Right lobe of liver (tissue), 6 donors: ENCODE results near the gene EDEM2. TPM values are rescaled to one million over a fixed set of nuclear protein-coding genes. Genes with fewer than 3 reads are reported as not detected.

Experiments used
- ATAC-seq, 4 donors: fragments of 200-7000 bp; cut with Tn5 transposase; one replicate each; pipeline ENCODE4 v1.9.1; 2020; ENCODE audit warnings: mild to moderate bottlenecking in 4 of 4, moderate library complexity in 4 of 4
- DNase-seq, 3 donors: peaks; one replicate each; pipeline ENCODE4 v3.0.0-alpha.2; 2020
- H3K27ac ChIP-seq, 3 donors: fragments of 200-600 bp; one replicate each; pipeline ENCODE4 v1.8.0; 2022
- H3K27me3 ChIP-seq, 2 donors: fragments of 200-600 bp; one replicate each; pipeline ENCODE4 v1.8.0; 2022
- H3K36me3 ChIP-seq, 4 donors: fragments of 200-600 bp; sonication (generic) in 1 of 4; one replicate each; pipeline versions ENCODE4 v1.5.1 to v1.8.0; 2017 to 2022; ENCODE audit warnings: control low read depth in 1 of 4
- H3K4me1 ChIP-seq, 4 donors: fragments of 200-600 bp; sonication (generic) in 1 of 4; one replicate each; pipeline versions ENCODE4 v1.5.1 to v1.8.0; 2017 to 2022; ENCODE audit warnings: control low read depth in 1 of 4
- H3K4me3 ChIP-seq, 3 donors: fragments of 200-600 bp; one replicate each; pipeline ENCODE4 v1.8.0; 2022
- H3K9me3 ChIP-seq, 4 donors: fragments of 200-600 bp; sonication (generic) in 1 of 4; one replicate each; pipeline versions ENCODE4 v1.5.1 to v1.8.0; 2017 to 2022; ENCODE audit warnings: control low read depth in 1 of 4
- CTCF ChIP-seq, 4 donors: fragments of 200-600 bp in 3 of 4; fragments of 450-650 bp in 1 of 4; IDR thresholded peaks; one replicate each; pipeline versions ENCODE4 v1.5.1 to v1.8.0; 2016 to 2022; ENCODE audit warnings: antibody characterized with exemption in 4 of 4, mild to moderate bottlenecking in 2 of 4
- POLR2A ChIP-seq: fragments of 450-650 bp; IDR thresholded peaks from one replicate; pipeline ENCODE4 v1.6.1; 2017; ENCODE audit warnings: antibody characterized with exemption, mild to moderate bottlenecking
- WGBS: methylation state at CpG from one replicate; pipeline ENCODE4 v1.1.6; 2018; ENCODE audit warnings: low coverage, low lambda C conversion rate; ENCODE audit not compliant: insufficient coverage; ENCODE audit errors: missing lambda C conversion rate; 5-methylcytosine and 5-hydroxymethylcytosine counted together
- intact Hi-C, 2 donors: fragments of 100-400 bp; cut with DNase I; formaldehyde crosslinking; loops; one replicate each; pipeline versions ENCODE4 v1.11.2 to v1.14.1; 2022
- total RNA-seq, 6 experiments: library from RNA; depleted of rRNA in 2 of 6; stranded (reverse); fragments of >200 nt in 2 of 6; fragmentation: NEBNext Ultra II Directional in 3 of 6; extraction: Animal tissue kit (Norgen Biotek cat#: 25700) in 3 of 6; gene quantifications; one replicate each; pipeline versions ENCODE4 v1.1.0 to v1.2.4, GENCODE V29; 2016 to 2023
- donor health status: DM: no; HTN: yes; CAD: no.
- donor health status: DM: no; HTN: no; CAD: no.
- donor health status: DM: no; HTN: no; CAD: no.
- donor health status: DM: no; HTN: yes; CAD: no.
- donor health status: DM: no; HTN: yes; CAD: no.

EDEM2 gene
- total RNA-seq, 6 experiments from 2014 or later: 20.1 to 28.0 (median 23.9) TPM

GRCh38 chr20:35174458-35175216, 27.5 kb upstream of the EDEM2 start:
- no peaks in the 10 kb centered on the region for H3K36me3 ChIP-seq
- ATAC-seq (peak; percentile 86 to 92 (median 91)), DNase-seq (peak; percentile 85 to 91 (median 87))
- H3K9me3 ChIP-seq: no peaks in the 10 kb centered on the region
- peak overlapping the region; percentile 37 to 71 (median 62) for H3K4me3 ChIP-seq
- TF ChIP-seq CTCF (IDR thresholded peaks at IDR 0.05): no peak
- peak; percentile 89 for TF ChIP-seq POLR2A
- WGBS: 31% methylated on average over 2 of the region's 49 CpGs
- intact Hi-C loops: no loop called here
- H3K27me3 ChIP-seq: no peaks in the 10 kb centered on the region
- peaks cover 0 to 18% (median 6%) of the 10 kb centered on the region in 4 donors for H3K4me1 ChIP-seq
- peak overlapping the region; percentile 74 to 95 (median 77) for H3K27ac ChIP-seq

DNA sequence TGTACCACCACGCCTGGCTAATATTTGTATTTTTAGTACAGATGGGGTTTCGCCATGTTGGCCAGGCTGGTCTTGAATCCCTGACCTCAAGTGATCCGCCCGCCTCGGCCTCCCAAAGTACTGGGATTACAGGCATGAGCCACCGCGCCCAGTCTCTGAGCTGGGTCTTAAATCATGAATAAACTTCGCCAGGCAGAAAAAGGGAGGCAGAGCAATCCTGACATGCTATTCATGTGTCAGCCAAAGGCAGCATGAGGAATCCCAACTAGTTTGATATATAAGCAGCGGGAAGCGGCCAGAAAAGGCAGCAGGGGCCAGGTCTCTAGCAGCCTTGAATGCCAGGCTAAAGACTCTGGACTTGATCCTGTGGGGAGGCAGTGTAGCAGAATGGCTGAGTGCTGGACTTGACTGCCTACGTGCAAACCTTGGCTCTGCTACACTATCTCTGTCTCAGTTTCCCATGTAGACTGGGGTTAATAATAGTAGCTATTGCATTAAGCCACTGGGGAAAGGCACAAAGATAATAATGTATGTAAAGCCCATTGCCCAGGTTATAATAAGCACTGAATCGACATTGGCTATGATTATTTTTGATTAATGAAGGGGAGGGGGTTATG, 26.5 kb upstream of the EDEM2 start:
- Histone ChIP-seq H3K36me3 (no peaks in the 10 kb centered on the region), H3K4me1 (peaks cover 0 to 9% (median 2%) of the 10 kb centered on the region in 4 donors), H3K9me3 (no peaks in the 10 kb centered on the region), H3K4me3 (peak overlapping the region; percentile 37 to 71 (median 62)), H3K27ac (peak overlapping the region in 2 of 3 donors; percentile 18 to 95), H3K27me3 (no peaks in the 10 kb centered on the region)
- ATAC-seq (peak in 2 of 4 donors; percentile 9 to 17), DNase-seq (no peak)
- intact Hi-C loops: no loop called here
- TF ChIP-seq CTCF (IDR thresholded peaks at IDR 0.05): no peak
- no peak for TF ChIP-seq POLR2A
- WGBS: 82% methylated on average over 10 of the region's 12 CpGs

GRCh38 chr20:35172434-35172806, 25.3 kb upstream of the EDEM2 start:
- intact Hi-C loops: no loop called here
- DNase-seq (no peak), ATAC-seq (no peak)
- Histone ChIP-seq H3K9me3 (no peaks in the 10 kb centered on the region), H3K27me3 (no peaks in the 10 kb centered on the region), H3K36me3 (no peaks in the 10 kb centered on the region), H3K27ac (peak overlapping the region in 2 of 3 donors; percentile 5 to 62), H3K4me1 (peaks cover 0 to 10% (median 2%) of the 10 kb centered on the region in 4 donors), H3K4me3 (peak overlapping the region in 2 of 3 donors; percentile 16 to 25)
- no peak for TF ChIP-seq POLR2A
- no peak for TF ChIP-seq CTCF (IDR thresholded peaks at IDR 0.05)
- 78% methylated on average over 3 of the region's 3 CpGs for WGBS

DNA sequence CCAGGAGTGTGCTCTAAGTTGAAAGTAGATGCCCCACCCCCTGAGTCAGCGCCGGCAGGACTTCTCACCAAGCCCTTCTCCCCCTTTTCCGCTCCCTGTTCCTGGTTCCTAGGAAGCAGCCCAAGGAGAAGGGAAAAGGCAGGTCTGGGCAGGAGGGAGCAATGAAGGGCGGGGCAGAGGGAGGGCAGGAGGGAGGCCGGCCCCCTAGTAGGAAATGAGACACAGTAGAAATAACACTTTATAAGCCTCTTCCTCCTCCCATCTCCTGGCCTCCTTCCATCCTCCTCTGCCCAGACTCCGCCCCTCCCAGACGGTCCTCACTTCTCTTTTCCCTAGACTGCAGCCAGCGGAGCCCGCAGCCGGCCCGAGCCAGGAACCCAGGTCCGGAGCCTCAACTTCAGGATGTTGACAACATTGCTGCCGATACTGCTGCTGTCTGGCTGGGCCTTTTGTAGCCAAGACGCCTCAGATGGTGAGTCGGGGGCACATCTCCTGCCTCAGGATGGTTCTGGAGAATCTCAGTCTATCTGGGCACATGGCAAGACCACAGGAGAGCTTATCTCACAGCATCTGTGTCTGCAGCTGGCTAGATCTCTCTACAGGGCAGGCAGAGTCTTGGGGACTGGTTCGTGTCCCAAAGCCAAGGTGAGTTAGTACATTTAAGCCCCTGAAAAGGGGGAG, 24.8 kb upstream of the EDEM2 start, which contains the start of gene PROCR:
Gene PROCR, plus strand, starts transcription at position 320 of the 681 bp plus-strand sequence. Its CDS starts 83 bp downstream, at position 403.
- Histone ChIP-seq H3K4me3 (peak within 1 kb of the TSS in 2 of 3 donors; percentile 16 to 25), H3K27me3 (no peaks in the 10 kb centered on the region), H3K9me3 (no peaks in the 10 kb centered on the region), H3K36me3 (no peaks in the 10 kb centered on the region), H3K4me1 (peaks cover 0 to 15% (median 5%) of the 10 kb centered on the region in 4 donors), H3K27ac (peak within 1 kb of the TSS in 2 of 3 donors; percentile 5 to 62)
- ATAC-seq (peak; percentile 57 to 78 (median 75)), DNase-seq (peak; percentile 74 to 80 (median 75))
- 31% methylated on average over 13 of the region's 16 CpGs for WGBS
- intact Hi-C loops: no loop called here
- TF ChIP-seq CTCF (IDR thresholded peaks at IDR 0.05) (no peak), POLR2A (no peak)
